ENCODE results near the gene SLC25A34. TPM values are rescaled to one million over a fixed set of nuclear protein-coding genes. Genes with fewer than 3 reads are reported as not detected.

SLC25A34 gene
- total RNA-seq, 4 donors from 2014 or later = 7.8 to 17.2 (median 13.8) TPM

DNA sequence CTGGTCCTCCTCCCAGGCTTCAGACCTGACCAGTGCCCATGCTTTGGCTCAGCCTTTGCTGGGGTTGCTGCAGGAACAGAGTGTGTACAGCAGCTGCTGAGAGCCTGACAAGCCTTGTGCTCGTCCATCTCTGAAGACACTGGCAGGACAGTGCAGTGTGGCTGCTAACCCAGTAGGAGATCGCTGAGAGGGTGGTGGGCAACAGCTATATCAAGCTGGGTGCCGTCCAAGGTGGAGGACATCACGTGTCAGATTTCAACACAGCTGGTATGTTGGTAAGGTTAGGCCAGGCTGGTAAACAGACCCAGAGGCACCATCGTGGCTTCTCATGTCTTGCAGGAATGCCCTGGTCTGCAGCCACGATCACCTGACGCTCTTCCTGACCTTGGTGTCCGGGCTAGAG is 17.9 kb upstream of the SLC25A34 start:
- TF ChIP-seq, protein P1, sequence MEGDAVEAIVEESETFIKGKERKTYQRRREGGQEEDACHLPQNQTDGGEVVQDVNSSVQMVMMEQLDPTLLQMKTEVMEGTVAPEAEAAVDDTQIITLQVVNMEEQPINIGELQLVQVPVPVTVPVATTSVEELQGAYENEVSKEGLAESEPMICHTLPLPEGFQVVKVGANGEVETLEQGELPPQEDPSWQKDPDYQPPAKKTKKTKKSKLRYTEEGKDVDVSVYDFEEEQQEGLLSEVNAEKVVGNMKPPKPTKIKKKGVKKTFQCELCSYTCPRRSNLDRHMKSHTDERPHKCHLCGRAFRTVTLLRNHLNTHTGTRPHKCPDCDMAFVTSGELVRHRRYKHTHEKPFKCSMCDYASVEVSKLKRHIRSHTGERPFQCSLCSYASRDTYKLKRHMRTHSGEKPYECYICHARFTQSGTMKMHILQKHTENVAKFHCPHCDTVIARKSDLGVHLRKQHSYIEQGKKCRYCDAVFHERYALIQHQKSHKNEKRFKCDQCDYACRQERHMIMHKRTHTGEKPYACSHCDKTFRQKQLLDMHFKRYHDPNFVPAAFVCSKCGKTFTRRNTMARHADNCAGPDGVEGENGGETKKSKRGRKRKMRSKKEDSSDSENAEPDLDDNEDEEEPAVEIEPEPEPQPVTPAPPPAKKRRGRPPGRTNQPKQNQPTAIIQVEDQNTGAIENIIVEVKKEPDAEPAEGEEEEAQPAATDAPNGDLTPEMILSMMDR (IDR thresholded peaks at IDR 0.05 in 4 of 5, conservative IDR thresholded peaks at IDR 0.05 in 1 of 5) = peak in 3 of 5 experiments; percentile 11 to 33 (median 30)
- TF ChIP-seq POLR2A (IDR thresholded peaks at IDR 0.05) = peak in 1 of 2 donors; percentile 53
- in situ Hi-C loops (cut with MboI; ENCODE audit: low sequenced_read_pairs in 4 of 4) (no loop called here), intact Hi-C loops (cut with DNase I; ENCODE audit: low total_unique reads) (loop anchor here (1.0 to 10.0 kb wide), 2 partner anchors 18 to 297 kb away; partner anchors contain the start of genes HSPB7 and SLC25A34)
- H3K36me3 ChIP-seq = peaks cover 0 to 39% of the 10 kb centered on the region in 2 donors
- peaks cover 80 to 82% of the 10 kb centered on the region in 2 donors for H3K4me1 ChIP-seq
- H3K9me3 ChIP-seq = no peaks in the 10 kb centered on the region
- H3K27me3 ChIP-seq = no peaks in the 10 kb centered on the region
- H3K27ac ChIP-seq = peak overlapping the region; percentile 93 to 96 (median 96)
- DNase-seq = peak; percentile 81 to 93
- ATAC-seq = peak; percentile 66 to 77
- no peak overlapping the region for H3K4me3 ChIP-seq

DNA sequence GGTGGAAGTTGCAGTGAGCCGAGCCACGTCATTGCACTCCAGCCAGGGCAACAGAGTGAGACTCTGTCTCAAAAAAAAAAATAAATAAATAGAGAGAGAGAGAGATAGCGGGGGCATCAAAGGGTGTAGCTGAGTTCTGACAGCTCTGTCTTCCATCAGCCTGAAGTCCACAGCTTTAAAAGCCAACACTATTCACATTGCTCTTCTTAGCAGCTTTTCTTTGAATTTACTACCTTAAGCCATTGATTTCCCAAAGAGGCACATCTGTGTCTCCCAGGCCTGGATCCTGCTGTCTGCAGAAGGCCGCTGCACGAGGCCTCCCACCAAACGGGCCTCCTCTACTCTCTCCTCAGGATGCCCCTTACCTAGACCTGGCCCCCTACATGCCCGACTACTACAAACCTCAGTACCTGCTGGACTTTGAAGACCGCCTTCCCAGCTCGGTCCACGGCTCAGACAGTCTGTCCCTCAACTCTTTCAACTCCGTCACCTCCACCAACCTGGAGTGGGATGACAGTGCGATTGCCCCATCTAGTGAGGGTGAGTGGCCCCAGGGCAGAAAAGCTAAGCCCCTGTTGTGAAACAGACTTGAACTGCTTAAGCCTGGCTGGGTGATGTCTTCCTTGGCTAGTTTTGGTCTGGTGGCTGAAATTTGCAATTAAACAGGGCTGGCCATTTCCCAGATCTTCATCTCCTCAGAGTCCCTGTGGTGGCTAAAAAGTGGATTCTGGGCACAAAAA is 16.5 kb upstream of the SLC25A34 start:
- Histone ChIP-seq H3K4me3 (no peak overlapping the region), H3K9me3 (no peaks in the 10 kb centered on the region), H3K27ac (peak overlapping the region; percentile 93 to 96 (median 96)), H3K4me1 (peaks cover 66 to 69% of the 10 kb centered on the region in 2 donors), H3K36me3 (peaks cover 0 to 39% of the 10 kb centered on the region in 2 donors), H3K27me3 (no peaks in the 10 kb centered on the region)
- peak in 1 of 2 donors; percentile 53 for DNase-seq
- TF ChIP-seq, protein P1 (IDR thresholded peaks at IDR 0.05 in 4 of 5, conservative IDR thresholded peaks at IDR 0.05 in 1 of 5) = no peak
- TF ChIP-seq POLR2A (IDR thresholded peaks at IDR 0.05) = no peak
- intact Hi-C loops (cut with DNase I; ENCODE audit: low total_unique reads) = loop anchor here (10.0 kb wide), 1 partner anchor 295 kb away; the partner anchor contains the start of gene HSPB7
- ATAC-seq = no peak
- in situ Hi-C loops (cut with MboI; ENCODE audit: low sequenced_read_pairs in 4 of 4) = no loop called here

DNA sequence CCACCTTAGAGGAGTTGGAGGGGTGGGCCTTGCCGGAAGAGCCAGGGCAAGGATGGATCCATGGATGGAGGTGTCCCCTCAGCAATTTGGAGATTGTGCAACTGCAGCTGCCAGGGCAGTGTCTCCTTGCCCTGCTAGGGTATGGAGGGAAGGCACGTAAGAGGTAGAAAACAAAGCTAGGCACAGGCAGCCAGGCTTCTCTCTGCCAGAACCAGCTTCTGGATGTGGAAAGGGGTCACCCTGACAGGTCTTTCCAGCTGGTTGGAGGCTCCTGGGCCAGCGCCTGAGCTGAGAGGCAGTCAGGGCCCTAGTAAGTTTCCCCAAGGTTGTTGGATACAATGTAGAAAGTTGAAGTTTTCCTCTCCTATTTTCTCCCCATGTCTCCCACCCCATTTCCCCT is 15.2 kb upstream of the SLC25A34 start:
- no peak for ATAC-seq
- Histone ChIP-seq H3K4me1 (peaks cover 56 to 57% of the 10 kb centered on the region in 2 donors), H3K27me3 (no peaks in the 10 kb centered on the region), H3K36me3 (peaks cover 0 to 52% of the 10 kb centered on the region in 2 donors), H3K9me3 (no peaks in the 10 kb centered on the region), H3K27ac (peak overlapping the region; percentile 93 to 96 (median 96)), H3K4me3 (no peak overlapping the region)
- intact Hi-C loops (cut with DNase I; ENCODE audit: low total_unique reads) (no loop called here), in situ Hi-C loops (cut with MboI; ENCODE audit: low sequenced_read_pairs in 4 of 4) (no loop called here)
- TF ChIP-seq POLR2A (IDR thresholded peaks at IDR 0.05) = no peak
- TF ChIP-seq, protein P1 (IDR thresholded peaks at IDR 0.05 in 4 of 5, conservative IDR thresholded peaks at IDR 0.05 in 1 of 5) = no peak
- DNase-seq = peak in 1 of 2 donors; percentile 46

DNA sequence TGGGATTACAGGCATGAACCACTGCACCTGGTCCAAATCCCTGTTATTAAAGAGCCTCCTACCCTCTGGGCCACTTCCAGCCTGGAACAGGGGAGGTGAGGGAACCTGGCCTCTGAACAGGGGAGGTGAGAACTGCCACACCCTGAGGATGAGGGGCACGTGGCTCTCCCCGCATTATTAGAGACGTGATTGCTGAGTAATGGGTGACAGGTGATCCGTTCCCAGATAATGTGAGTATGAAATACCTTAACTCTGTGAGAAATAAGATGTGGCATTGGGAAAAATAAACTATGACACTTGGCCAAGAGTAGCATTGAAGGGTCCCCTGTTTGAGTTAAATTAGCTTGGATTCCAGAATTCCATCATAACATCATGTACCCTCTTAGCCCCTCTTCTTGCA is 13.6 kb upstream of the SLC25A34 start:
- Histone ChIP-seq H3K36me3 (peaks cover 0 to 55% of the 10 kb centered on the region in 2 donors), H3K9me3 (no peaks in the 10 kb centered on the region), H3K27ac (peak overlapping the region; percentile 93 to 96 (median 96)), H3K27me3 (no peaks in the 10 kb centered on the region), H3K4me3 (no peak overlapping the region), H3K4me1 (peaks cover 50 to 55% of the 10 kb centered on the region in 2 donors)
- intact Hi-C loops (cut with DNase I; ENCODE audit: low total_unique reads) (no loop called here), in situ Hi-C loops (cut with MboI; ENCODE audit: low sequenced_read_pairs in 4 of 4) (no loop called here)
- no peak for TF ChIP-seq POLR2A (IDR thresholded peaks at IDR 0.05)
- TF ChIP-seq, protein P1 (IDR thresholded peaks at IDR 0.05 in 4 of 5, conservative IDR thresholded peaks at IDR 0.05 in 1 of 5) = no peak
- no peak for ATAC-seq
- DNase-seq = no peak

Data from gastrocnemius medialis (tissue), 4 donors.